Endothelial cell (in vitro differentiated cells): ENCODE results near the gene SDF2. TPM values are rescaled to one million over a fixed set of nuclear protein-coding genes. Genes with fewer than 3 reads are reported as not detected.

Experiments used
- DNase-seq: peaks from one replicate; pipeline ENCODE4 v3.0.0; 2021; ENCODE audit warnings: low spot score
- H3K27ac Mint-ChIP-seq: one replicate; pipeline ENCODE4 v1.8.0; 2021; ENCODE audit warnings: mixed read lengths, inconsistent platforms; ENCODE audit not compliant: unreplicated experiment
- H3K27me3 Mint-ChIP-seq: one replicate; pipeline ENCODE4 v1.8.0; 2021; ENCODE audit warnings: mild to moderate bottlenecking, moderate library complexity, mixed read lengths, inconsistent platforms; ENCODE audit not compliant: unreplicated experiment
- H3K36me3 Mint-ChIP-seq: one replicate; pipeline ENCODE4 v1.8.0; 2021; ENCODE audit warnings: mild to moderate bottlenecking, low read depth, mixed read lengths, inconsistent platforms; ENCODE audit not compliant: unreplicated experiment
- H3K4me1 Mint-ChIP-seq: one replicate; pipeline ENCODE4 v1.8.0; 2021; ENCODE audit warnings: mild to moderate bottlenecking, mixed read lengths, inconsistent platforms; ENCODE audit not compliant: unreplicated experiment
- H3K4me3 Mint-ChIP-seq: one replicate; pipeline ENCODE4 v1.8.0; 2021; ENCODE audit warnings: mild to moderate bottlenecking, mixed read lengths, inconsistent platforms; ENCODE audit not compliant: unreplicated experiment
- H3K9me3 Mint-ChIP-seq: one replicate; pipeline ENCODE4 v1.8.0; 2021; ENCODE audit warnings: mixed read lengths, inconsistent platforms; ENCODE audit not compliant: unreplicated experiment
- CTCF ChIP-seq: fragments of 200-600 bp; sonication (generic); IDR thresholded peaks from one replicate; pipeline ENCODE4 v1.5.0; 2021; ENCODE audit warnings: antibody characterized with exemption; ENCODE audit not compliant: unreplicated experiment
- total RNA-seq: library from RNA; stranded (reverse); fragmentation: NEBNext Ultra II Directional; extraction: Animal tissue kit (Norgen Biotek cat#: 25700); gene quantifications from one replicate; pipeline ENCODE4 v1.2.1, GENCODE V29; 2021; ENCODE audit not compliant: unreplicated experiment

The SDF2 gene
- total RNA-seq, 1 donor from 2014 or later, result 52.8 TPM

DNA sequence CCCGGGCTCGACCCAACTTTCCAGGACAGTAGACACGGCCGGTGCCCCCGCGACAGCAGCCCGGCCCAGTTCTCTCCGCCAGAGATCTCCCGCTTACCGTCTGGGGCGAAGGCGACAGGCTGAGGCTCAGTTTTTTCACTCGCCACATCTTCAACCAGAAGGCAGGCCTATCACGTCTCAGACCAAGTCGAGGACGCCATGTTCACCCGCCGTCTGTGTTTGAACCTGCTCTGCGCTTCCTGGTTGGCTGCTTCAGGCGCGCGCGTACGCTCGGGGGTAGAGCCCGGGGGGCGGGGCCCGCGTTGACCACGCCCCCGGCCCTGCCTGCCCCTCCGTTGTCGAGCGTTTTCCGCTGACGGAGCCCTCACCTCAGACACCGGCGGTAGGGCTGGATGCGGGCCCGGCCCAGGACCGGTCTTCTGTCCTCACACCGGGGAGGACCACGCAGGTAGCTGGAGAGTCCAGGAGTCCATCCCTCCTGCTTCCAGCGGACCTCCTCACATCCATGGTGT, 62.9 kb downstream of the SDF2 start, which contains the start of gene SPAG5:
SPAG5 (minus strand) TSS at position 227 of the 512 bp plus-strand sequence; CDS start at position 148, 79 bp downstream.
- H3K4me3 Mint-ChIP-seq, result peak within 1 kb of the TSS; percentile 96
- TF ChIP-seq CTCF, result no peak
- peaks cover 16% of the 10 kb centered on the region for H3K4me1 Mint-ChIP-seq
- no peaks in the 10 kb centered on the region for H3K9me3 Mint-ChIP-seq
- peak; percentile 96 for DNase-seq
- H3K27ac Mint-ChIP-seq, result peak within 1 kb of the TSS; percentile 93
- peaks cover 4% of the 10 kb centered on the region for H3K36me3 Mint-ChIP-seq
- H3K27me3 Mint-ChIP-seq, result peaks cover 1% of the 10 kb centered on the region

GRCh38 chr17:28598389-28598788, 63.3 kb downstream of the SDF2 start:
- DNase-seq, result no peak
- H3K4me3 Mint-ChIP-seq, result peak overlapping the region; percentile 96
- H3K36me3 Mint-ChIP-seq, result peaks cover 4% of the 10 kb centered on the region
- peaks cover 16% of the 10 kb centered on the region for H3K4me1 Mint-ChIP-seq
- no peaks in the 10 kb centered on the region for H3K9me3 Mint-ChIP-seq
- H3K27me3 Mint-ChIP-seq, result peaks cover 1% of the 10 kb centered on the region
- H3K27ac Mint-ChIP-seq, result peak overlapping the region; percentile 93
- no peak for TF ChIP-seq CTCF

Other genes with a start within 250 kb of the SDF2 start
- gene SLC13A2, start 188.3 kb downstream of the SDF2 start, total RNA-seq, result not detected
- not detected for gene FOXN1, start 155.6 kb downstream of the SDF2 start, total RNA-seq
- gene UNC119, start 109.3 kb downstream of the SDF2 start, total RNA-seq, result 47.2 TPM
- 53.6 TPM for gene PIGS, start 90.4 kb downstream of the SDF2 start, total RNA-seq
- gene ALDOC, start 85.0 kb downstream of the SDF2 start, total RNA-seq, result 18.3 TPM
- gene SPAG5, start 62.9 kb downstream of the SDF2 start, total RNA-seq, result 28.5 TPM
- 25.1 TPM for gene RSKR, start 47.7 kb downstream of the SDF2 start, total RNA-seq
- 203 TPM for gene BLTP2, start 16.7 kb downstream of the SDF2 start, total RNA-seq
- 87.4 TPM for gene SUPT6H, start 299 bp upstream of the SDF2 start, total RNA-seq
- gene PROCA1, start 50.0 kb upstream of the SDF2 start, total RNA-seq, result 12.0 TPM
- 72.0 TPM for gene RAB34, start 56.0 kb upstream of the SDF2 start, total RNA-seq
- 1,525 TPM for gene RPL23A, start 58.1 kb upstream of the SDF2 start, total RNA-seq
- gene TLCD1, start 64.3 kb upstream of the SDF2 start, total RNA-seq, result 2.4 TPM
- 6.7 TPM for gene NEK8, start 66.9 kb upstream of the SDF2 start, total RNA-seq
- gene TRAF4, start 82.1 kb upstream of the SDF2 start, total RNA-seq, result 166 TPM
- gene FAM222B, start 180.9 kb upstream of the SDF2 start, total RNA-seq, result 69.9 TPM
- 61.1 TPM for gene ERAL1, start 193.1 kb upstream of the SDF2 start, total RNA-seq
- 156 TPM for gene FLOT2, start 235.8 kb upstream of the SDF2 start, total RNA-seq
- gene DHRS13, start 241.2 kb upstream of the SDF2 start, total RNA-seq, result 8.2 TPM